Thymus (tissue), 11 donors: ENCODE measurements around the gene BDKRB1. TPM values are rescaled to one million over a fixed set of nuclear protein-coding genes. Genes with fewer than 3 reads are reported as not detected.

Experiments used
- DNase-seq, 9 donors: peaks; one replicate each; pipeline ENCODE4 v3.0.0-alpha.2; 2013; ENCODE audit warnings: low spot score in 9 of 9, low read depth in 6 of 9, missing footprints in 1 of 9
- H3K27ac ChIP-seq, 2 donors: one replicate each; pipeline ENCODE4 v1.5.1; 2013; ENCODE audit warnings: control low read depth in 1 of 2, low read depth in 1 of 2, low read length in 1 of 2, mild to moderate bottlenecking in 1 of 2, moderate library complexity in 1 of 2
- H3K27me3 ChIP-seq, 2 donors: one replicate each; pipeline ENCODE4 v1.5.1; 2013; ENCODE audit warnings: low read length in 1 of 2; ENCODE audit not compliant: control insufficient read depth in 2 of 2, insufficient read depth in 1 of 2
- H3K36me3 ChIP-seq, 2 donors: one replicate each; pipeline ENCODE4 v1.5.1; 2013; ENCODE audit warnings: low read length in 1 of 2, mild to moderate bottlenecking in 1 of 2, moderate library complexity in 1 of 2; ENCODE audit not compliant: control insufficient read depth in 2 of 2, insufficient read depth in 2 of 2
- H3K4me1 ChIP-seq, 2 donors: one replicate each; pipeline ENCODE4 v1.5.1; 2013; ENCODE audit warnings: low read length in 2 of 2; ENCODE audit not compliant: control insufficient read depth in 2 of 2, insufficient read depth in 2 of 2
- H3K4me3 ChIP-seq, 2 donors: one replicate each; pipeline ENCODE4 v1.5.1; 2013; ENCODE audit warnings: low read length in 2 of 2, control low read depth in 1 of 2, mild to moderate bottlenecking in 1 of 2
- H3K9me3 ChIP-seq, 2 donors: one replicate each; pipeline ENCODE4 v1.5.1; 2013; ENCODE audit warnings: low read length in 1 of 2, mild to moderate bottlenecking in 1 of 2; ENCODE audit not compliant: control insufficient read depth in 2 of 2, insufficient read depth in 1 of 2
- WGBS: extraction: QIAGEN DNeasy Blood & Tissue Kit; methylation state at CpG from one replicate; pipeline ENCODE4 v1.1.7; 2013; 5-methylcytosine and 5-hydroxymethylcytosine counted together
- polyA plus RNA-seq: library from polyadenylated mRNA; stranded (reverse); fragments of 200-250 nt; gene quantifications from one replicate; pipeline ENCODE4 v1.2.3, GENCODE V29; 2013
- total RNA-seq: library from RNA; stranded (reverse); fragments of 120-200 nt; gene quantifications from one replicate; pipeline ENCODE4 v1.2.4, GENCODE V29; 2013
- donor health status: healthy.

Gene BDKRB1
- total and polyA plus RNA-seq, 2 donors: 0.05 to 0.62 TPM

DNA sequence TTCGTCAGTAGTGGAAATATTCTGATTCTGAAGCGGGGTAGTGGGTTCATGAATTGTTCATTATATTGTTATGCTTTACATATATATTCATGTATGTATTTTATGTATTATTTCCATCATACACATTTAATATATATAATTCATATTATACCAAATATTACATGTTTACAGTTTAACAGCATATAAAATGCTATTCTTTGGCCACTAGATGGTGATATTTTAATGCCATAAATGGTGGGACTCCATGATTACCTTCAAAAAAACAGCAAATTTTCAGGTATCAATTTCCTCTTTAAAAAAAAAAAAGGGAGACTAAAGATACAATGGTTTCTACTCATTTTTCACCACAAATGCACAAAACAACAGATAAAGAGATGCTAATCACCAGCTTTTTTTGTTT lies 41.0 kb downstream of the BDKRB1 start:
- no peak overlapping the region for H3K27ac ChIP-seq
- no peaks in the 10 kb centered on the region for H3K27me3 ChIP-seq
- H3K4me3 ChIP-seq: no peak overlapping the region
- over 99% methylated on average over 2 of the region's 2 CpGs for WGBS
- peaks cover 16 to 19% of the 10 kb centered on the region in 2 donors for H3K36me3 ChIP-seq
- H3K9me3 ChIP-seq: no peaks in the 10 kb centered on the region
- no peaks in the 10 kb centered on the region for H3K4me1 ChIP-seq
- DNase-seq: peak in 2 of 9 donors; percentile 5 to 35

DNA sequence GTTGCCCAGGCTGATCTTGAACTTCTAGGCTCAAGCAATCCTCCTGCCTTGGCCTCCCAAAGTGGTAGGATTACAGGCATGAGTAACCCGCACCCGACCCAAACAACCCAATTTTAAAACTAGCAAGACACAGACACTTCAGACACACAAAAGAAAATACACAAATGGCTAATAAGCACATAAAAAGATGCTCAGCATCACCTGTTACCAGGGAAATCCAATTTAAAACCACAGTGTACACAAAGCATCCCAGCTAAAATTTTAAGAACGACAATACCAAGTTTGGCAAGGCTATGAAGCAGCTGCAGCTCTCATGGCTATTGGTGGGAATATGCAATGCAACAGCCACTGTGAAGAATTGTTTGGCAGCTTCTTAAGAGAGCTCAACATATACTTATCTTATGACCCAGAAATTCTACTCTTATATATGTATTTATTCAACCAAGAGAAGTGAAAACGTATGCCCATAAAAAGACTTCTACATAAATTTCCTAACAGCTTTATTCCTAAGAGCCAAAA lies 42.0 kb downstream of the BDKRB1 start:
- H3K36me3 ChIP-seq: peaks cover 19 to 21% of the 10 kb centered on the region in 2 donors
- no peak overlapping the region for H3K27ac ChIP-seq
- H3K4me1 ChIP-seq: no peaks in the 10 kb centered on the region
- 96% methylated on average over 4 of the region's 4 CpGs for WGBS
- H3K27me3 ChIP-seq: no peaks in the 10 kb centered on the region
- H3K4me3 ChIP-seq: no peak overlapping the region
- DNase-seq: no peak
- H3K9me3 ChIP-seq: no peaks in the 10 kb centered on the region

DNA sequence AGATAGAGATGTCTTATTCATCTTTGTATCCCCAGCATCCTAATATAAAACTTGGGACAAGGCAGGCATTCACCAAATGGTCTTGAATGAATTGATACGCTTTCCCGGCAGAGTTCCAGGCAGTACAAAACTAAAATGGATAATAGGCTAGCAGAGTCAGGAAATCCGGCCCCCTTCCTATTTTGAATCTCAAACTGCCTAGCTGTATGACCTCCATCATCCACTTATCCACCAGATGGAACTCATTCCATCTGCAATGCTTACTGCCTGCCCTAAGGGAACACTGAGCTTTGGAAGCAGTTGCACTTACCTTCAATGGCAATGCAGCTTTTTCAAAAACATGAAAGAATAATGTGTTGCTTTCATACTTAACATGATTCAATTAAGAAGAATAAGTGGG lies 43.4 kb downstream of the BDKRB1 start:
- H3K9me3 ChIP-seq: no peaks in the 10 kb centered on the region
- no peaks in the 10 kb centered on the region for H3K27me3 ChIP-seq
- no peak overlapping the region for H3K4me3 ChIP-seq
- peaks cover 22 to 30% of the 10 kb centered on the region in 2 donors for H3K36me3 ChIP-seq
- no peak overlapping the region for H3K27ac ChIP-seq
- no peak for DNase-seq
- H3K4me1 ChIP-seq: no peaks in the 10 kb centered on the region
- 80% methylated on average over 3 of the region's 3 CpGs for WGBS

DNA sequence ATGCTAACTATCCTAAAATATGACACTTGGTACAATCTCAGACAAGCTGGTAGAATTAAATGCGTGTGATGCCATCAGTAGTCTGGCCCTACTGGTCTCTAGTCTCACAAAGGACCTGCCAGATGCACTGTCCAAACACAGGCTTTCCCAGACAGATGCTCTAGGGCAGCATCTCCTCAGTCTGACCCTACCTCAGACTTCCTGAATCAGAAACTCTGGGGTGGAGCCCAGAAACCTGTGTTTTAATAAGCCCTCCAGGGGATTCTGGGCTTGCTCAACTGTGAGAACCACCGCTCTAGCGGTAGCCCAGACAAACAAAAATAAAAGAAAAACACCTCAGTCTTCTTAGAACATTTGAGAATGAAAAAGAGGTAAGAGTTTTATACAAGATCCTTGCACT lies 48.0 kb downstream of the BDKRB1 start:
- 100% methylated on average over 3 of the region's 3 CpGs for WGBS
- Histone ChIP-seq H3K27me3 (no peaks in the 10 kb centered on the region), H3K36me3 (peaks cover 43 to 54% of the 10 kb centered on the region in 2 donors), H3K9me3 (no peaks in the 10 kb centered on the region), H3K27ac (peak overlapping the region in 1 of 2 donors; percentile 18), H3K4me1 (no peaks in the 10 kb centered on the region), H3K4me3 (no peak overlapping the region)
- no peak for DNase-seq

DNA sequence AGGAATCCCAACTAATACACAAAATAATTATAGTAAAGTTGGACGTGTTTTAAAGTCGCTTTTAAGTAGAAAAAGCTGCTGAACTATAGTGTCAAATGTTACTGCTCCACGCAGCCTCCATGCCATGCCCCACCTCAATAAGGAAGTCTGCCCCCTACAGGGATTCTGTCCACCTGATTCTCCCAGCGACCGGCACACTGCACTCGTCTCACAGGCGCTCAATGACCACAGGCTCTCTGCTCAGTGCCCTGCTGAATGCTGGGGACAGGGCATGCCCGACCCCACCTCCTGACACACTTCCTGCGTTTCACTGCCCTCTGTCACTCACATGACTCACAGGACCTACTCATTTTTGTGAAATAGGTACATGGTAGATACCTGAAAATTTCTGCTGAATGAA lies 48.9 kb downstream of the BDKRB1 start:
- 94% methylated on average over 9 of the region's 9 CpGs for WGBS
- peaks cover 46 to 56% of the 10 kb centered on the region in 2 donors for H3K36me3 ChIP-seq
- DNase-seq: no peak

DNA sequence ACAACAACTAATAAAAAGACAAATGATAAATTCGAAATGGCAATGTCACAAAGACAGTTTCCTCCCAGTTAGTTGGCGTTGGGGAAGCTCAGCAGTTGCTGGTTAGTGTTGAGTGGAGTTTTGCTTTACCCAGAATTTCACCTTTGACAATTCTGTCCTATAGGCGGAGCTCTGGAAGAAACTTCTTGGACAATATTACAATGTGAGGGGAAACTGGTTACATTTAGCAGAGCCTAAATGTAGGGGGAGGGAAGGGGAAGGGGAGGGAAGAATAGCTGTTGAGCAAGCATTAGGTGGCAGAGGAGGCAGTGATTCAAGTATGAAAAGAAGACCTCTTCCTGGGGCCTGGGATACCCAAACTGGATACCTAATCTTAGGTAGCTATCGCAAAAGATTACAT lies 51.4 kb downstream of the BDKRB1 start:
- WGBS: 98% methylated on average over 4 of the region's 4 CpGs
- H3K9me3 ChIP-seq: no peaks in the 10 kb centered on the region
- H3K4me3 ChIP-seq: no peak overlapping the region
- no peak for DNase-seq
- peaks cover 46 to 59% of the 10 kb centered on the region in 2 donors for H3K36me3 ChIP-seq
- no peaks in the 10 kb centered on the region for H3K4me1 ChIP-seq
- H3K27me3 ChIP-seq: no peaks in the 10 kb centered on the region
- H3K27ac ChIP-seq: no peak overlapping the region

More for the DNA sequence above, 48.9 kb downstream of the BDKRB1 start:
- Histone ChIP-seq H3K9me3 (no peaks in the 10 kb centered on the region), H3K27ac (no peak overlapping the region), H3K4me1 (no peaks in the 10 kb centered on the region), H3K4me3 (no peak overlapping the region), H3K27me3 (no peaks in the 10 kb centered on the region)

DNA sequence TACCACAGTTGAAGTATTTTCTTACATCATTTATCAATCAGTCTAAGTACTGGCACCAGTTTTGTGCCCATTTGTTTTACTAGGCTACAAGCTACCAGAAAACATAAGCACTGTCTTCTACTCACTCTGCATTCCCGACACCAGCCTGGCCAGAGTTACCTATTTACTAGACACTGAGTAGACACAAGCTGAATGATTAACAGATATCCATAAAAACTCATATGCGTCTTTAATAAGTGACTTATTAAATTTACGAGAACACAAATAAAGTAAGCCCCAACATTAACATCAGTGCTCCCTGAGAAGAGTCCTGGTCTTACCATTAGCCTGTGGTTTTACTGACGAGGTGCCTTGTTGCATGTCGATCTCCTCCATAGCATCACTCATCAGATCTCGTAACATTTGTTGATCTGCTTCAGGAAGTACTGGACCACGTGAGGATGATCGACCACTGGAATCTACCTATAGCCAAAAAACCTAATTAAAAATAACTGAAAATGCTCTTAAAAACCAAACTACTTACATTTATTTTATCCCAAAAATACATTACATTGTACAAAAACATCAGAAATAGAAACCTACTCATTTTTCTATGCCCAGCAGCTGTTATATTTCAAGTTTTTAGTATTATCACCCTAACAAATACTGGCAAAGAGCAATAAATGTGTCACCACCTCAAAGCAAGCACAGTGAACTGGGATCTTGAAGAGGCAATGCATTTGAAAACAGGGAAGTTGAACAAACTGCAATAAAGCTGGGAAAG lies 53.3 kb downstream of the BDKRB1 start:
- no peaks in the 10 kb centered on the region for H3K9me3 ChIP-seq
- H3K27me3 ChIP-seq: no peaks in the 10 kb centered on the region
- no peak overlapping the region for H3K27ac ChIP-seq
- no peak overlapping the region for H3K4me3 ChIP-seq
- DNase-seq: no peak
- peaks cover 38 to 54% of the 10 kb centered on the region in 2 donors for H3K36me3 ChIP-seq
- 98% methylated on average over 8 of the region's 8 CpGs for WGBS
- no peaks in the 10 kb centered on the region for H3K4me1 ChIP-seq

DNA sequence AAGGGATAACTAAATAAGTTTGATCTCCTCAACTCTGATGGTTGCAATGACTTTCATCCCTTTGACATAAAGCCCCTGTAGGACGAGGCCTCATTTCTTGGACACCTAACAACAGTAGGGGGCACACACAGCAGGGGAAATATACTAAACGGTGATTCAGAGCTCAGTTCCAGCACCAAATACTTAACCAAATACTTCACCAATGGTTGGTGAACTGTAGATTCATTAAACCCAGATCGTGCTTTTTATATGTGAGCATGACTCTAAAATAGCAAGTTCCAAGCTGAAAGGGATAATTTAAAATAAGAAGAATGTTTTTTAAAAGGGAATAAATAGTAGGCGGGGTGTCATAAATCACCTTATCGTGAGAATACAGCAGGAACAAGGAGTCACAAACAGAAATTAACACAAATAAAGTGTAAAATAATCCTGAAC lies 53.9 kb downstream of the BDKRB1 start:
- whole genome bisulfite sequencing: 85% methylated on average over 5 of the region's 5 CpGs
- peak in 1 of 9 donors; percentile 5 for DNase-seq

DNA sequence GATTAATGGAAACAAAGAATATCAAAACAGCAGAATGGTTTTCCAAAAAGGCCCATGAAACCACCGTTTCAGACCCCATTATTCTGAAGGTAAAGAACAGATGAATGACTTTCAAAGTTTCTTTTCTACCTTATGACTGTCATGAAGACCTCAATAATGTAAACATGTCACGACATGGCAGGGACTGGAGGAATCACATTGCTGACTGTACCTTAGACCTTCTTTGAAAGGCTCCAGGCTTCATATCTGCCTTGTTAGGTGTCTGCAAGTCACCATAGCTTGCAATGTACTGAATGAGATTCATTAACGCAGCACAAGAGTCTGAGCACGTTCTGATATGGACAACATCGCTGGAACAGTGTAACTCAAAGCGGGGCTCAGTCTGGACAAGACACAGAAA lies 54.9 kb downstream of the BDKRB1 start:
- 99% methylated on average over 6 of the region's 6 CpGs for WGBS
- no peak for DNase-seq
- Histone ChIP-seq H3K9me3 (no peaks in the 10 kb centered on the region), H3K4me1 (no peaks in the 10 kb centered on the region), H3K4me3 (no peak overlapping the region), H3K36me3 (peaks cover 39 to 50% of the 10 kb centered on the region in 2 donors), H3K27me3 (no peaks in the 10 kb centered on the region), H3K27ac (no peak overlapping the region)

More for the DNA sequence above, 53.9 kb downstream of the BDKRB1 start:
- no peaks in the 10 kb centered on the region for H3K27me3 ChIP-seq
- peaks cover 40 to 48% of the 10 kb centered on the region in 2 donors for H3K36me3 ChIP-seq
- no peak overlapping the region for H3K4me3 ChIP-seq
- no peak overlapping the region for H3K27ac ChIP-seq
- H3K9me3 ChIP-seq: no peaks in the 10 kb centered on the region
- no peaks in the 10 kb centered on the region for H3K4me1 ChIP-seq
